ENCODE measurements around the gene P2RX4.

- TF ChIP-seq USF2 (IDR thresholded peaks at IDR 0.05; ENCODE audit: low read length): no peak
- TF ChIP-seq CTCF (IDR thresholded peaks at IDR 0.05; ENCODE audit: control extremely low read depth in 1 of 3, insufficient read depth in 1 of 3, low read depth in 1 of 3, low read length in 3 of 3): no peak
- no peak for TF ChIP-seq POLR2AphosphoS5 (IDR thresholded peaks at IDR 0.05; ENCODE audit: low read depth, low read length)
- TF ChIP-seq GTF2F1 (IDR thresholded peaks at IDR 0.05; ENCODE audit: borderline replicate concordance, low read depth, low read length): no peak
- TF ChIP-seq KDM1A (IDR thresholded peaks at IDR 0.05; ENCODE audit: borderline replicate concordance, low read length): no peak
- TF ChIP-seq CEBPB (IDR thresholded peaks at IDR 0.05; ENCODE audit: low read depth, low read length): no peak
- TF ChIP-seq YY1 (IDR thresholded peaks at IDR 0.05; ENCODE audit: low read depth, low read length): no peak
- TF ChIP-seq RFX5 (IDR thresholded peaks at IDR 0.05; ENCODE audit: borderline replicate concordance, low read depth, low read length): no peak
- TF ChIP-seq MAX (IDR thresholded peaks at IDR 0.05): no peak
- no peak for TF ChIP-seq ASH2L (IDR thresholded peaks at IDR 0.05; ENCODE audit: low read length)
- no peak for TF ChIP-seq EP300 (IDR thresholded peaks at IDR 0.05; ENCODE audit: borderline replicate concordance in 1 of 2, low read depth in 2 of 2, low read length in 2 of 2)
- no peak for TF ChIP-seq POLR2A (IDR thresholded peaks at IDR 0.05; ENCODE audit: control extremely low read depth in 1 of 2, low read depth in 2 of 2, low read length in 2 of 2)
Measured at GRCh38 chr12:121251838-121252237, 41.9 kb downstream of the P2RX4 start.
